ENCODE measurements around the gene TRDMT1.

DNA sequence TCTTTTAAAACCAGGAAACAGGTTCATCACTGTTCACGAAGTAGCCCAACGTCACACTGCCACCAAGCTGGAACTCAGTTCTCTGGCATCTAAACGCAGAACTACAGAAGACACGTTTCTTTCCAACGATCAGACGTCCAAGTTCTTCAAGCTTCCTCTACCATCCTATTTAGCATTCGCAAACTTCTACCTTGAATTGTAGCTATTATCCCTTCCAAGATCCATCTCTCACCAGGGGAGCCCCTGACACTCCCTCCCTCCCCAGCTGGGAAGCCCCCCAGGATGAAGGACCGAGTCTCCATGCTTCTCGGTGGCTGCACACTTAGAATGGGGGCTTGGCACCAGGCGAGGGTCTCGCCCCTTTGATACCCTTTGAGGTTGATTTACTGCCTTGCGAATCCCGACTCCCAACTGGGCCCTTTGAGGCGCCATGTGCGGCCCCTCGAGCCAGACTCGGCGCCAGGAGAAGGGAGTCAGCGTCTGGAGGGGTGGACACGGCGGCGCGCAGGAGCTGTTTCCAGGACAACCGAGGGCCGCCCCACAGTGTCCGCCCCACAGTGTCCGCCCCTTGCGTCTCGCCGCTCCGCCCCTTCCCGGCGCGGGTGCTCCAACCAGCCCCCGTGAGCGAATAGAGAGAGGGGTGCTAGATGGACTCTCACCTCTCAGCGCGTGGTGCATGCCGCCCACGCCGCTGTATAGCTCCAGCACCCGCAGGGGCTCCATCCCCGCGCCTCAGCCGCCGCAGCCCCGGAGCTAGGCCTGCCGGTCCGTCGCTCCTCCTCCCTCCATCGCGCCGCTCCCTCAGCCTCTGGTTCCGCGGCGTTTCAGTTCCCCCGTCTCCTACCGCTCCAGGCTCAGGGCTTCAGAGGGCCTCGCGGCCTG is at the start of gene TRDMT1:
- TF ChIP-seq, protein P1, sequence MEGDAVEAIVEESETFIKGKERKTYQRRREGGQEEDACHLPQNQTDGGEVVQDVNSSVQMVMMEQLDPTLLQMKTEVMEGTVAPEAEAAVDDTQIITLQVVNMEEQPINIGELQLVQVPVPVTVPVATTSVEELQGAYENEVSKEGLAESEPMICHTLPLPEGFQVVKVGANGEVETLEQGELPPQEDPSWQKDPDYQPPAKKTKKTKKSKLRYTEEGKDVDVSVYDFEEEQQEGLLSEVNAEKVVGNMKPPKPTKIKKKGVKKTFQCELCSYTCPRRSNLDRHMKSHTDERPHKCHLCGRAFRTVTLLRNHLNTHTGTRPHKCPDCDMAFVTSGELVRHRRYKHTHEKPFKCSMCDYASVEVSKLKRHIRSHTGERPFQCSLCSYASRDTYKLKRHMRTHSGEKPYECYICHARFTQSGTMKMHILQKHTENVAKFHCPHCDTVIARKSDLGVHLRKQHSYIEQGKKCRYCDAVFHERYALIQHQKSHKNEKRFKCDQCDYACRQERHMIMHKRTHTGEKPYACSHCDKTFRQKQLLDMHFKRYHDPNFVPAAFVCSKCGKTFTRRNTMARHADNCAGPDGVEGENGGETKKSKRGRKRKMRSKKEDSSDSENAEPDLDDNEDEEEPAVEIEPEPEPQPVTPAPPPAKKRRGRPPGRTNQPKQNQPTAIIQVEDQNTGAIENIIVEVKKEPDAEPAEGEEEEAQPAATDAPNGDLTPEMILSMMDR (IDR thresholded peaks at IDR 0.05), result no peak
- TF ChIP-seq POLR2A (IDR thresholded peaks at IDR 0.05) (peak; percentile 29), POLR2AphosphoS5 (IDR thresholded peaks at IDR 0.05) (peak; percentile 72 to 77 (median 74))

Data from breast epithelium (tissue), 3 donors.